Thoracic aorta (tissue), 2 donors: ENCODE measurements around the gene PLEKHA6. TPM values are rescaled to one million over a fixed set of nuclear protein-coding genes. Genes with fewer than 3 reads are reported as not detected.

ENCODE experiments used
- ATAC-seq: fragments of 150-250 bp; one replicate; pipeline ENCODE4 v1.8.0; 2017; ENCODE audit warnings: low read depth; ENCODE audit not compliant: insufficient number of reproducible peaks, low FRiP score
- DNase-seq: peaks from one replicate; pipeline ENCODE4 v3.0.0-alpha.2; 2020; ENCODE audit warnings: low spot score
- H3K27ac ChIP-seq, 2 donors: fragments of 200-600 bp; sonication (generic); 1 replicate in 1 of 2; 2 replicates in 1 of 2; pipeline ENCODE4 v1.5.1; 2016; ENCODE audit warnings: mild to moderate bottlenecking in 2 of 2, moderate library complexity in 2 of 2
- H3K27me3 ChIP-seq: fragments of 200-600 bp; sonication (generic); replicated peaks from 2 replicates; pipeline ENCODE4 v1.6.0; 2016; ENCODE audit warnings: mild to moderate bottlenecking; ENCODE audit not compliant: insufficient read depth
- H3K36me3 ChIP-seq: fragments of 200-600 bp; sonication (generic); one replicate; pipeline ENCODE4 v1.5.1; 2016
- H3K4me1 ChIP-seq, 2 donors: fragments of 200-600 bp; sonication (generic); 1 replicate in 1 of 2; 2 replicates in 1 of 2; pipeline versions ENCODE4 v1.5.1 to v1.6.0; 2016; ENCODE audit warnings: low read depth in 2 of 2, mild to moderate bottlenecking in 1 of 2; ENCODE audit not compliant: control insufficient read depth in 1 of 2
- H3K4me3 ChIP-seq: fragments of 200-600 bp; sonication (generic); 2 replicates; pipeline ENCODE4 v1.5.1; 2016; ENCODE audit warnings: mild to moderate bottlenecking
- H3K9me3 ChIP-seq: fragments of 200-600 bp; sonication (generic); 2 replicates; pipeline ENCODE4 v1.5.1; 2016
- total RNA-seq, 2 donors: library from RNA; depleted of rRNA; stranded (reverse); fragments of >200 nt; gene quantifications; one replicate each; pipeline versions ENCODE4 v1.1.0 to v1.2.3, GENCODE V29; 2016
- TF ChIP-seq, protein P1 (sequence below): fragments of 200-600 bp; sonication (generic); IDR thresholded peaks from one replicate; pipeline ENCODE4 v1.5.1; 2019; ENCODE audit warnings: antibody characterized with exemption

PLEKHA6 gene
- total RNA-seq, 2 donors from 2014 or later = 5.1 to 6.9 TPM

DNA sequence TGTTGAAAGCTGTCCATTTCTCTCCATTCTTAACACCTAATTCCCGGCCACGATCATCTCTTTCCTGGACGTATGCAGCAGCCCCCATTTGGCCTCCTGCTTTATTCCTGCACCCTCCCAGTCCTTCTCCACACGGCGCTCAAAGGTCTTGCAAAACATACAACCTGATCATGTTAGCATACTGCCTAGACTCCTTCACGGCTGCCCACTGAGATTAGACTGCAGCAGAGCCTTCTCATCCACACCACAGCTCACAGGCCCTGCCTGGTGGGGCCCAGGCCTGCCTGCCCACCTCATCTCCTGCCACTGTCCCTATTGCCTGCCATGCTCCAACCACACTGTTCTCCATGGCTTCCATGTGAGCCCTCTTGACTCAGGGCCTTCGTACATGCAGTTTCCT is 148.7 kb downstream of the PLEKHA6 start:
- H3K9me3 ChIP-seq = no peaks in the 10 kb centered on the region
- peaks cover 0 to 6% of the 10 kb centered on the region in 2 donors for H3K4me1 ChIP-seq
- peaks cover 6% of the 10 kb centered on the region for H3K27me3 ChIP-seq
- DNase-seq (no peak), ATAC-seq (no peak)
- no peak overlapping the region for H3K4me3 ChIP-seq
- no peaks in the 10 kb centered on the region for H3K36me3 ChIP-seq
- no peak overlapping the region for H3K27ac ChIP-seq
- TF ChIP-seq, protein P1, sequence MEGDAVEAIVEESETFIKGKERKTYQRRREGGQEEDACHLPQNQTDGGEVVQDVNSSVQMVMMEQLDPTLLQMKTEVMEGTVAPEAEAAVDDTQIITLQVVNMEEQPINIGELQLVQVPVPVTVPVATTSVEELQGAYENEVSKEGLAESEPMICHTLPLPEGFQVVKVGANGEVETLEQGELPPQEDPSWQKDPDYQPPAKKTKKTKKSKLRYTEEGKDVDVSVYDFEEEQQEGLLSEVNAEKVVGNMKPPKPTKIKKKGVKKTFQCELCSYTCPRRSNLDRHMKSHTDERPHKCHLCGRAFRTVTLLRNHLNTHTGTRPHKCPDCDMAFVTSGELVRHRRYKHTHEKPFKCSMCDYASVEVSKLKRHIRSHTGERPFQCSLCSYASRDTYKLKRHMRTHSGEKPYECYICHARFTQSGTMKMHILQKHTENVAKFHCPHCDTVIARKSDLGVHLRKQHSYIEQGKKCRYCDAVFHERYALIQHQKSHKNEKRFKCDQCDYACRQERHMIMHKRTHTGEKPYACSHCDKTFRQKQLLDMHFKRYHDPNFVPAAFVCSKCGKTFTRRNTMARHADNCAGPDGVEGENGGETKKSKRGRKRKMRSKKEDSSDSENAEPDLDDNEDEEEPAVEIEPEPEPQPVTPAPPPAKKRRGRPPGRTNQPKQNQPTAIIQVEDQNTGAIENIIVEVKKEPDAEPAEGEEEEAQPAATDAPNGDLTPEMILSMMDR = no peak

DNA sequence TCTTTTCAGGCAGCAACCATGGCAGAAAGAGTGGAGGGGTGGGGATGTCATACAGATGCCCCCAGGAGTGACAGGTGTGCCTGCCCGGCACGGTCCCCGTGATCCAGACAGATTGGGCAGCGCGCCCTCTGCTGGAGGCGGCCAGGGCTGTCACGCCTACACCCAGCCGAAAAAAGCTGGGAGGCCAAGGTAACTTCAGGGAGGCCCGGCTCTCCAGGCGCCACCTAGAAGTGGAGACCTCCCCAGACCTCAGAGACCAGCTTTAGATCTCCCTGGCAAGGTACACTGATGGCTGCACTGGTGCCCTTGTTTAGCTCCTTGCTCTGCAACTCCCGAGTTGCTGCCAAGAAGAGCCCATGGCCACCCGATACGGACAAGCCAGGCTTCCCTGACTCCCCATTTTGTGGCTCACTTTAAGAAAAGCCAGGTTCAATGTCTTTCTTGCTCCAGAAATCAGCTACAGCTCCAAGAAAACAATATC is 152.6 kb downstream of the PLEKHA6 start:
- DNase-seq (no peak), ATAC-seq (no peak)
- Histone ChIP-seq H3K27ac (no peak overlapping the region), H3K4me1 (no peaks in the 10 kb centered on the region), H3K36me3 (no peaks in the 10 kb centered on the region), H3K27me3 (peaks cover 6% of the 10 kb centered on the region), H3K4me3 (no peak overlapping the region), H3K9me3 (no peaks in the 10 kb centered on the region)
- TF ChIP-seq, protein P1 = peak; percentile 79

DNA sequence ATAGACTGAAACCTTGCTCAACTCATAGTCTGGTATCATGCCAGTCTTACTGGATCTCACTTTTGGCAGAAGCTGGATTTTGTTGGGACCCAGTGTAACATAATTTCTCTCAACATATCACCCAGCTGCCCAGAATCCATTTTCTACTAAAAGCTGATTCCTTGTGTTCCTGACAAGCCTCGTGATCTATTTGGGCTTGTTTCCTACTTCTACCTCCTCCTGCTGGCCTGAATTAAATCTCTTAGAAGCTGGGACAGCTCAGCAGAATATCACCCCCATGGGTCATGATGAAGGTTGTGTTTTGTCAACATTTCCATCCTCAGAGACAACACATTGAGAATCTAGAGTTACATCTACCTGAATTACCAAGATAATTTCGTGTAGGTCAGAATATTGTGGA is 153.6 kb downstream of the PLEKHA6 start:
- ATAC-seq = no peak
- H3K27me3 ChIP-seq = peaks cover 6% of the 10 kb centered on the region
- TF ChIP-seq, protein P1 = no peak

DNA sequence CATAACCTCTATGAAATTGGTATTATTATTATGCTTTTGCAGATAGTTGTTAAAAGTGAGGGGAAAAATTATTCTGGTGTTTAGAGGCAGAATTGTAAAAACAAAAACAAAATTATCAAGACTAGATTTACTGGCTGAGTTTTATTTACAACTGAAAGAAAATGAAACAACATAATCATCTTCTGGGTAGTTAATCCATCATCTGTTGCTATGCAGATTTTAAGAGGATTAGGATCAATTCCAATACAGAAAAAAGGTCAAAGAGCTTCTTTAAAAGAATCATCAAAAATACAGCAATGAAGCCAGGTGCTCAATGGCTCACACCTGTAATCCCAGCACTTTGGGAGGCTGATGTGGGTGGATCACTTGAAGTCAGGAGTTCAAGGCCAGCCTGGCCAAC is 154.2 kb downstream of the PLEKHA6 start:
- Histone ChIP-seq H3K9me3 (no peaks in the 10 kb centered on the region), H3K4me3 (no peak overlapping the region), H3K36me3 (no peaks in the 10 kb centered on the region), H3K4me1 (no peaks in the 10 kb centered on the region), H3K27me3 (peaks cover 6% of the 10 kb centered on the region), H3K27ac (no peak overlapping the region)
- ATAC-seq (no peak), DNase-seq (no peak)
- TF ChIP-seq, protein P1 = no peak

More for the DNA sequence above, 153.6 kb downstream of the PLEKHA6 start:
- no peaks in the 10 kb centered on the region for H3K36me3 ChIP-seq
- no peak overlapping the region for H3K27ac ChIP-seq
- H3K9me3 ChIP-seq = no peaks in the 10 kb centered on the region
- DNase-seq = no peak
- no peaks in the 10 kb centered on the region for H3K4me1 ChIP-seq
- no peak overlapping the region for H3K4me3 ChIP-seq

DNA sequence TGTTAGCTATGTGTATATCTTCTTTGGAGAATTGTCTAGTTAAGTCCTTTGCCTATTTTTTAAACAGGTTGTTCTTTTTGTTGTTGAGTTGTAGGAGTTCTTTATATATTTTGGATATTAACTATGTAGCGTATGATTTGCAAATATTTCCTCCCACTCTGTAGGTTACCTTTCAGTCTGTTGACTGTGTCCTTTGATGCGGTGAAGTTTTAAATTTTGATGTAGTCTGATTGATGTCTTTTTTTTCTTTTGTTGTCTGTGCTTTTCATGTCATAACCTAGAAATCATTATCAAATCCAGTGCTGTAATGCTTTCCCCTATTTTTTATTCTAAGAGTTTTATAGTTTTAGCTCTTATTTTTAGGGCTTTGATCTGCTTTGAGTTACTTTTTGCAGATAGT is 154.8 kb downstream of the PLEKHA6 start:
- no peak overlapping the region for H3K4me3 ChIP-seq
- DNase-seq = no peak
- no peaks in the 10 kb centered on the region for H3K9me3 ChIP-seq
- TF ChIP-seq, protein P1 = no peak
- no peaks in the 10 kb centered on the region for H3K36me3 ChIP-seq
- no peak for ATAC-seq
- peaks cover 6% of the 10 kb centered on the region for H3K27me3 ChIP-seq
- no peak overlapping the region for H3K27ac ChIP-seq
- no peaks in the 10 kb centered on the region for H3K4me1 ChIP-seq
